ENCODE data around the gene FMNL3.
"Not testable (repeated sequence)": the region's sequence is repeated elsewhere in the genome, so short reads cannot be mapped to it uniquely, and the experiment has no call there.

The FMNL3 gene

GRCh38 chr12:49728446-49728845 lies 21.2 kb upstream of the FMNL3 start:
- TF ChIP-seq, protein P1, sequence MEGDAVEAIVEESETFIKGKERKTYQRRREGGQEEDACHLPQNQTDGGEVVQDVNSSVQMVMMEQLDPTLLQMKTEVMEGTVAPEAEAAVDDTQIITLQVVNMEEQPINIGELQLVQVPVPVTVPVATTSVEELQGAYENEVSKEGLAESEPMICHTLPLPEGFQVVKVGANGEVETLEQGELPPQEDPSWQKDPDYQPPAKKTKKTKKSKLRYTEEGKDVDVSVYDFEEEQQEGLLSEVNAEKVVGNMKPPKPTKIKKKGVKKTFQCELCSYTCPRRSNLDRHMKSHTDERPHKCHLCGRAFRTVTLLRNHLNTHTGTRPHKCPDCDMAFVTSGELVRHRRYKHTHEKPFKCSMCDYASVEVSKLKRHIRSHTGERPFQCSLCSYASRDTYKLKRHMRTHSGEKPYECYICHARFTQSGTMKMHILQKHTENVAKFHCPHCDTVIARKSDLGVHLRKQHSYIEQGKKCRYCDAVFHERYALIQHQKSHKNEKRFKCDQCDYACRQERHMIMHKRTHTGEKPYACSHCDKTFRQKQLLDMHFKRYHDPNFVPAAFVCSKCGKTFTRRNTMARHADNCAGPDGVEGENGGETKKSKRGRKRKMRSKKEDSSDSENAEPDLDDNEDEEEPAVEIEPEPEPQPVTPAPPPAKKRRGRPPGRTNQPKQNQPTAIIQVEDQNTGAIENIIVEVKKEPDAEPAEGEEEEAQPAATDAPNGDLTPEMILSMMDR (IDR thresholded peaks at IDR 0.05; ENCODE audit: insufficient read depth, low read depth, low read length, missing control alignments): no peak
- DNase-seq (ENCODE audit: low read depth): no peak
- H3K4me3 ChIP-seq (ENCODE audit: low read length): no peak overlapping the region

DNA sequence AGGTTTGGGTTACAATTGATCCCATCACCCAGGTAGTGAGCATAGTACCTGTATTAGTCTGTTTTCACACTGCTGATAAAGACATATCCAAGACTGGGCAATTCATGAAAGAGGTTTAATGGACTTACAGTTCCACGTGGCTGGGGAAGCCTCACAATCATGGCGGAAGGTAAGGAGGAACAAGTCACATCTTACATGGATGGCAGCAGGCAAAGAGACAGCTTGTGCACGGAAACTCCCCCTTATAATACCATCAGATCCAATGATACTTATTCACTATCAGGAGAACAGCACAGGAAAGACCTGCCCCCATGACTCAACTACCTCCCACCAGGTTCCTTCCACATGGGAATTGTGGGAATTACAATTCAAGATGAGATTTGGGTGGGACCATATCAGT lies 14.2 kb upstream of the FMNL3 start:
- H3K4me3 ChIP-seq (ENCODE audit: low read length): not testable (repeated sequence)

DNA sequence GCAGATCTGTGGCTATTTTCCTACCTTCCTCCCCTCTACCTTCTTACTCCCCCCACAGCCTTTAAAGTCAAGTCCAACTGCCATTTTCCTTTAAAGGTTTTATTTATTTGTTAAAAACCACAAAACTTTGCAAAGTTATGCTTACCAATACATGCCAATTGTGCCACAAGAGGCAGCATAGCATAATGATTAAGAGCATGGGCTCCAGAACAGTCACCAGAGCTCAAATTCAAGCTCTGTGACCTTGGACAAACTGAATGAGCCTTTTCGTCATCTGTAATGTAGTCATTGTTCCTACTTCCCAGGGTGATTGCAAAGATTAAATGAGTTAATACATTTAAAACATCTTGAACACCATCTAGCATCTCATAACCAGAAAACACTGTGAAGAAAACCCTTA lies 13.0 kb upstream of the FMNL3 start:
- no peak for DNase-seq (ENCODE audit: low read depth)
- TF ChIP-seq, protein P1 (IDR thresholded peaks at IDR 0.05; ENCODE audit: insufficient read depth, low read depth, low read length, missing control alignments): no peak
- H3K4me3 ChIP-seq (ENCODE audit: low read length): no peak overlapping the region

More for the DNA sequence above, 14.2 kb upstream of the FMNL3 start:
- DNase-seq (ENCODE audit: low read depth): not testable (repeated sequence)

DNA sequence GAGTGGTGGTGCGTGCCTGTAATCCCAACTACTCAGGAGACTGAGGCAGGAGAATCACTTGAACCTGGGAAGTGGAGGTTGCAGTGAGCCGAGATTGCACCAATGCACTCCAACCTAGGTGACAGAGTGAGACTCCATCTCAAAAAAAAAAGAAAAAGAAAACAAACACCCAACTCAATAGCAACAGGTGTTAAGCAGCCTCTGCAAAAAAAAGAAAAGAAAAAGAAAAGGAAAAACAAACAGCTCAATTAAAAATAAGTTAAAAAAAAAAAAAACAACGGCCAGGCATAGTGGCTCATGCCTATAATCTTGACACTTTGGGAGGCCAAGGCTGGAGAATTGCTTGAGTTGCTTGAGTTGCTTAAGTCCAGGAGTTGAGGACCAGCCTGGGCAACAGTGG lies 10.6 kb upstream of the FMNL3 start:
- not testable (repeated sequence) for H3K4me3 ChIP-seq (ENCODE audit: low read length); DNase-seq (ENCODE audit: low read depth)

DNA sequence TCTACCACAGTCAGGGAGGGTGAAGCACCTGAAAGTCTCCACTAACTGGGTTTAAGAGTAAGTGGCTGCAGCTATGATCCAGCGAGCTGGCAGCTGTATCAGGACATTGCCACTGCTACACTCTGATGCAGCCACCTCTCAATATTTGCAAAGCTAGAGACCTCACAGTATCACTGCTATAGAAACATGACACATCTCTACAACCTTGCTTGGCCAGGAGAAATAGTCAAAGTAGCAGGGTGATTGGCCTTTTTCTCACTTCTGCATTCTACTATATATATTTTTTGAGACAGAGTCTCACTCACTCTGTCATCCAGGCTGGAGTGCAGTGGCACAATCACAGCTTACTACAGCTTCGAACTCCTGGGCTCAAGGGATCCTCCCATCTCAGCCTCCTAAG lies 9.3 kb upstream of the FMNL3 start:
- H3K4me3 ChIP-seq (ENCODE audit: low read length): no peak overlapping the region
- DNase-seq (ENCODE audit: low read depth): no peak
- TF ChIP-seq, protein P1 (IDR thresholded peaks at IDR 0.05; ENCODE audit: insufficient read depth, low read depth, low read length, missing control alignments): no peak

DNA sequence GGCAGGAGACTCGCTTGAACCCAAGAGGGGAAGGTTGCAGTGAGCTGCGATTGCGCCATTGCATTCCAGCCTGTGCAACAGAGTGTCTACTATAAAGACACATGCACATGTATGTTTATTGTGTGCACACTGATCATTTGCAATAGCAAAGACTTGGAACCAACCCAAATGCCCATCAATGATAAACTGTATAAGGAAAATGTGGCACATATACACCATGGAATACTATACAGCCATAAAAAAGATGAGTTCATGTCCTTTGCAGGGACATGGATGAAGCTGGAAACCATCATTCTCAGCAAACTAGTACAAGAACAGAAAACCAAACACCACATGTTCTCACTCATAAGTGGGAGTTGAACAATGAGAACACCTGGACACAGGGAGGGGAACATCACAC lies 6.7 kb upstream of the FMNL3 start:
- DNase-seq (ENCODE audit: low read depth); H3K4me3 ChIP-seq (ENCODE audit: low read length): not testable (repeated sequence)

DNA sequence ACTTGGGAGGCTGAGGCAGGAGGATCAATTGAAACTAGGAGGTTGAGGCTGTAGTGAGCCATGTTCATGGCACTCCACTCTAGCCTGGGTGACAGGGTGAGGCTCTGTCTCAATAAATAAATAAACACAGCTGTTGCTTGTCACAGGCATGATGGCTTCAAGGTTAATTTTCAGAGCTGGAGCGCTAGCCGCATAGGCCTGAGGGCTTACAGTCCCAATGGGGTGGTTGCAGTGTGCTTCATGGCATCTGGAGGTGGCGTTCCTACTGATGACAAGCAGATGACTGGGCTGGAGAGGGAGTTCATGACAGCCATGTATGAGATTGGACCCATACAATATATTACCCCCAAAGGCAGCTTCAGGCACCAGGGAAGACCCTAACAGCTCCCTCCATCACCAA lies 1.6 kb upstream of the FMNL3 start:
- no peak for DNase-seq (ENCODE audit: low read depth)
- TF ChIP-seq, protein P1 (IDR thresholded peaks at IDR 0.05; ENCODE audit: insufficient read depth, low read depth, low read length, missing control alignments): no peak
- no peak overlapping the region for H3K4me3 ChIP-seq (ENCODE audit: low read length)

GRCh38 chr12:49707812-49708147 lies 575 bp upstream of the FMNL3 start:
- TF ChIP-seq, protein P1 (IDR thresholded peaks at IDR 0.05; ENCODE audit: insufficient read depth, low read depth, low read length, missing control alignments): no peak
- H3K4me3 ChIP-seq (ENCODE audit: low read length): no peak overlapping the region

More at GRCh38 chr12:49707812-49708147, 575 bp upstream of the FMNL3 start:
- DNase-seq (ENCODE audit: low read depth): no peak

Data from epithelial cell of esophagus (primary cell).